ENCODE data around the gene WDFY4.
A peak's percentile ranks its signal among the peaks of the same experiment; 100 is the strongest.

Gene WDFY4

GRCh38 chr10:48880016-48880705, 195.5 kb downstream of the WDFY4 start:
- no peak for DNase-seq (ENCODE audit: low read depth)

GRCh38 chr10:48881937-48882336, 197.3 kb downstream of the WDFY4 start:
- DNase-seq (ENCODE audit: low read depth) = no peak

- no peak for DNase-seq (ENCODE audit: low read depth)
Measured at GRCh38 chr10:48882881-48883280, 198.2 kb downstream of the WDFY4 start.

- DNase-seq (ENCODE audit: low read depth) = no peak
Measured at GRCh38 chr10:48883701-48884100, 199.0 kb downstream of the WDFY4 start.

- DNase-seq (ENCODE audit: low read depth) = no peak
Measured at GRCh38 chr10:48884179-48885045, 199.7 kb downstream of the WDFY4 start.

- DNase-seq (ENCODE audit: low read depth) = peak; percentile 6
Measured at GRCh38 chr10:48885376-48885775, 200.7 kb downstream of the WDFY4 start.

GRCh38 chr10:48887982-48888381, 203.3 kb downstream of the WDFY4 start:
- DNase-seq (ENCODE audit: low read depth) = no peak

- no peak for DNase-seq (ENCODE audit: low read depth)
Measured at GRCh38 chr10:48890888-48891850, 206.5 kb downstream of the WDFY4 start.

- DNase-seq (ENCODE audit: low read depth) = no peak
Measured at GRCh38 chr10:48894911-48895802, 210.5 kb downstream of the WDFY4 start.

- no peak for DNase-seq (ENCODE audit: low read depth)
Measured at GRCh38 chr10:48895803-48896195, 211.1 kb downstream of the WDFY4 start.

- peak; percentile 3 for DNase-seq (ENCODE audit: low read depth)
Measured at GRCh38 chr10:48896756-48897440, 212.2 kb downstream of the WDFY4 start.

GRCh38 chr10:48897441-48897790, 212.7 kb downstream of the WDFY4 start:
- DNase-seq (ENCODE audit: low read depth) = no peak

GRCh38 chr10:48898426-48898825, 213.8 kb downstream of the WDFY4 start:
- DNase-seq (ENCODE audit: low read depth) = no peak

- no peak for DNase-seq (ENCODE audit: low read depth)
Measured at GRCh38 chr10:48899781-48900180, 215.1 kb downstream of the WDFY4 start.

- DNase-seq (ENCODE audit: low read depth) = no peak
Measured at GRCh38 chr10:48900371-48900801, 215.7 kb downstream of the WDFY4 start.

- no peak for DNase-seq (ENCODE audit: low read depth)
Measured at GRCh38 chr10:48901319-48901718, 216.6 kb downstream of the WDFY4 start.

- DNase-seq (ENCODE audit: low read depth) = no peak
Measured at GRCh38 chr10:48902096-48902495, 217.4 kb downstream of the WDFY4 start.

GRCh38 chr10:48903151-48903550, 218.5 kb downstream of the WDFY4 start:
- DNase-seq (ENCODE audit: low read depth) = no peak

- DNase-seq (ENCODE audit: low read depth) = no peak
Measured at GRCh38 chr10:48904861-48905260, 220.2 kb downstream of the WDFY4 start.

- DNase-seq (ENCODE audit: low read depth) = no peak
Measured at GRCh38 chr10:48905311-48905710, 220.6 kb downstream of the WDFY4 start.

GRCh38 chr10:48906841-48907240, 222.2 kb downstream of the WDFY4 start:
- no peak for DNase-seq (ENCODE audit: low read depth)

Measured in EH (cell line).